Right atrium auricular region (tissue), 2 donors: ENCODE data around the gene DCDC1. TPM values are rescaled to one million over a fixed set of nuclear protein-coding genes. Genes with fewer than 3 reads are reported as not detected.

Experiments
- DNase-seq: peaks from one replicate; pipeline ENCODE4 v3.0.0-alpha.2; 2019; ENCODE audit warnings: low spot score
- H3K27ac ChIP-seq, 2 donors: fragments of 200-600 bp; sonication (generic); 1 replicate in 1 of 2; 2 replicates in 1 of 2; pipeline ENCODE4 v1.5.1; 2016 to 2019
- H3K27me3 ChIP-seq, 2 donors: fragments of 200-600 bp; sonication (generic); one replicate each; pipeline versions ENCODE4 v1.5.1 to v1.6.0; 2017 to 2019
- H3K36me3 ChIP-seq: fragments of 200-600 bp; sonication (generic); one replicate; pipeline ENCODE4 v1.5.1; 2016
- H3K4me1 ChIP-seq, 2 donors: fragments of 200-600 bp; sonication (generic); one replicate each; pipeline versions ENCODE4 v1.5.1 to v1.6.0; 2017 to 2019
- H3K4me3 ChIP-seq, 2 donors: fragments of 200-600 bp; sonication (generic); 1 replicate in 1 of 2; 2 replicates in 1 of 2; pipeline ENCODE4 v1.5.1; 2017 to 2019; ENCODE audit warnings: mild to moderate bottlenecking in 1 of 2, moderate library complexity in 1 of 2
- H3K9me3 ChIP-seq, 2 donors: fragments of 200-600 bp; sonication (generic); one replicate each; pipeline ENCODE4 v1.5.1; 2019
- CTCF ChIP-seq, 2 donors: fragments of 200-600 bp; sonication (generic); IDR thresholded peaks; one replicate each; pipeline ENCODE4 v1.5.1; 2019; ENCODE audit warnings: antibody characterized with exemption in 2 of 2
- total RNA-seq, 2 donors: library from RNA; depleted of rRNA; stranded (reverse); fragments of >200 nt; gene quantifications; one replicate each; pipeline ENCODE4 v1.1.0, GENCODE V29; 2016

The DCDC1 gene
- total RNA-seq, 2 donors from 2014 or later: 0.15 to 0.24 TPM

- H3K27ac ChIP-seq: no peak overlapping the region
- H3K27me3 ChIP-seq: no peaks in the 10 kb centered on the region
- no peaks in the 10 kb centered on the region for H3K9me3 ChIP-seq
- TF ChIP-seq CTCF (IDR thresholded peaks at IDR 0.05): no peak
- no peaks in the 10 kb centered on the region for H3K4me1 ChIP-seq
- no peaks in the 10 kb centered on the region for H3K36me3 ChIP-seq
- H3K4me3 ChIP-seq: no peak overlapping the region
- no peak for DNase-seq
Measured at GRCh38 chr11:31414338-31414737, 44.8 kb upstream of the DCDC1 start.

GRCh38 chr11:31412946-31413345 is 43.4 kb upstream of the DCDC1 start:
- H3K27me3 ChIP-seq: no peaks in the 10 kb centered on the region
- DNase-seq: no peak
- H3K4me3 ChIP-seq: no peak overlapping the region
- no peak overlapping the region for H3K27ac ChIP-seq
- no peaks in the 10 kb centered on the region for H3K9me3 ChIP-seq
- no peaks in the 10 kb centered on the region for H3K36me3 ChIP-seq
- TF ChIP-seq CTCF (IDR thresholded peaks at IDR 0.05): no peak
- no peaks in the 10 kb centered on the region for H3K4me1 ChIP-seq

GRCh38 chr11:31408201-31408600 is 38.7 kb upstream of the DCDC1 start:
- TF ChIP-seq CTCF (IDR thresholded peaks at IDR 0.05): no peak
- no peaks in the 10 kb centered on the region for H3K27me3 ChIP-seq
- no peaks in the 10 kb centered on the region for H3K4me1 ChIP-seq
- no peak for DNase-seq
- H3K9me3 ChIP-seq: no peaks in the 10 kb centered on the region
- no peaks in the 10 kb centered on the region for H3K36me3 ChIP-seq
- no peak overlapping the region for H3K4me3 ChIP-seq
- H3K27ac ChIP-seq: no peak overlapping the region

GRCh38 chr11:31404614-31405013 is 35.1 kb upstream of the DCDC1 start:
- DNase-seq: no peak
- H3K4me3 ChIP-seq: no peak overlapping the region
- H3K36me3 ChIP-seq: no peaks in the 10 kb centered on the region
- no peaks in the 10 kb centered on the region for H3K9me3 ChIP-seq
- no peaks in the 10 kb centered on the region for H3K27me3 ChIP-seq
- no peaks in the 10 kb centered on the region for H3K4me1 ChIP-seq
- TF ChIP-seq CTCF (IDR thresholded peaks at IDR 0.05): no peak
- no peak overlapping the region for H3K27ac ChIP-seq

- H3K36me3 ChIP-seq: no peaks in the 10 kb centered on the region
- H3K9me3 ChIP-seq: peaks cover 0 to 15% of the 10 kb centered on the region in 2 donors
- H3K4me1 ChIP-seq: no peaks in the 10 kb centered on the region
- no peak overlapping the region for H3K4me3 ChIP-seq
- TF ChIP-seq CTCF (IDR thresholded peaks at IDR 0.05): peak; percentile 38 to 64
- H3K27me3 ChIP-seq: no peaks in the 10 kb centered on the region
- DNase-seq: no peak
- H3K27ac ChIP-seq: no peak overlapping the region
Measured at GRCh38 chr11:31397239-31397834, 27.8 kb upstream of the DCDC1 start.

- Histone ChIP-seq H3K4me1 (no peaks in the 10 kb centered on the region), H3K4me3 (no peak overlapping the region), H3K9me3 (no peaks in the 10 kb centered on the region), H3K27me3 (no peaks in the 10 kb centered on the region), H3K27ac (no peak overlapping the region), H3K36me3 (no peaks in the 10 kb centered on the region)
- no peak for DNase-seq
- no peak for TF ChIP-seq CTCF (IDR thresholded peaks at IDR 0.05)
Measured at GRCh38 chr11:31387379-31387778, 17.8 kb upstream of the DCDC1 start.
